ENCODE data around the gene RBM26.

Gene RBM26

GRCh38 chr13:79435561-79435990 is 29.5 kb upstream of the RBM26 start:
- peak; percentile 57 for DNase-seq (ENCODE audit: low read depth)
- H3K4me3 ChIP-seq (ENCODE audit: low read depth, low read length): no peak overlapping the region
- no peak for TF ChIP-seq CTCF (conservative IDR thresholded peaks at IDR 0.05; ENCODE audit: low read depth, low read length)

GRCh38 chr13:79434556-79434955 is 28.5 kb upstream of the RBM26 start:
- no peak for TF ChIP-seq CTCF (conservative IDR thresholded peaks at IDR 0.05; ENCODE audit: low read depth, low read length)
- H3K4me3 ChIP-seq (ENCODE audit: low read depth, low read length): no peak overlapping the region
- peak; percentile 22 for DNase-seq (ENCODE audit: low read depth)

- H3K4me3 ChIP-seq (ENCODE audit: low read depth, low read length): no peak overlapping the region
- no peak for TF ChIP-seq CTCF (conservative IDR thresholded peaks at IDR 0.05; ENCODE audit: low read depth, low read length)
- DNase-seq (ENCODE audit: low read depth): no peak
Measured at GRCh38 chr13:79432992-79433391, 26.9 kb upstream of the RBM26 start.

DNA sequence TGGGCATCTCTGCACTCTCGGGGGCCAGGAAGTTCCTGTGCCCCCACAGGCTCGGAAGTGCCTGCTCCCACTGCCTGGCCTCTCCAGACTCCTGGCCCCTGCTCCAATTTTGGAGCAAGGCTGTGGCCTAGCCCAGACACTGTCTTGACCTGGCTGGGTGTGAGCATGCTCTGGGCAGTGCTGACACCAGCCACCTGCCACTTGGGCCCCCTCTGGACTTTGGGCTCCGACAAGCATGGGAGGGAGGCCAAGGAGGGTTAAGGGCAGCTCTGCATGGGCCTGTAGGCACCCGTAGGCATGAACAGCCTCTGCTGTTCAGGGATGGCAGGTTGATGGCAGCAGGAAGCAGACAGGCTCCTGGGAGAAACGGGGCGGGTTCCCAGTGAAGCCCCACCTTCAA is 26.0 kb upstream of the RBM26 start:
- no peak for DNase-seq (ENCODE audit: low read depth)
- TF ChIP-seq CTCF (conservative IDR thresholded peaks at IDR 0.05; ENCODE audit: low read depth, low read length): no peak
- no peak overlapping the region for H3K4me3 ChIP-seq (ENCODE audit: low read depth, low read length)

DNA sequence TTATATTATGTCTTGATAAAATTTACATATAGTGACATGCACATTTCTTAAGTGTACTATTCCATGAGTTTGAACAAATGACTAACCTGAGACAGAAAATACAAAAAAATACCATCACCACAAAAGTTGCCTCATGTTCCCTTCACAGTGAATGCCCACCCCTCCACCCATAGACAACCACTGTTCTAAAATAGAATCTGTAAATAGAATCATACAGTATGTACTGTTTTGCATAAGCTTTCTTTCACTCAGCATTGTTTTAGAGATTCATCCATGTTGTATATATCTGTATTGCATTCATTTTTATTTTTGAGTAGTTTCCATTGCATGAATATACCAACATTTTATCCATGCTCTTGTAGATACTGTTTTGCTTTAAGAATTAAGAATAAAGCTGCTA is 23.3 kb upstream of the RBM26 start:
- no peak for TF ChIP-seq CTCF (conservative IDR thresholded peaks at IDR 0.05; ENCODE audit: low read depth, low read length)
- no peak overlapping the region for H3K4me3 ChIP-seq (ENCODE audit: low read depth, low read length)
- DNase-seq (ENCODE audit: low read depth): no peak

DNA sequence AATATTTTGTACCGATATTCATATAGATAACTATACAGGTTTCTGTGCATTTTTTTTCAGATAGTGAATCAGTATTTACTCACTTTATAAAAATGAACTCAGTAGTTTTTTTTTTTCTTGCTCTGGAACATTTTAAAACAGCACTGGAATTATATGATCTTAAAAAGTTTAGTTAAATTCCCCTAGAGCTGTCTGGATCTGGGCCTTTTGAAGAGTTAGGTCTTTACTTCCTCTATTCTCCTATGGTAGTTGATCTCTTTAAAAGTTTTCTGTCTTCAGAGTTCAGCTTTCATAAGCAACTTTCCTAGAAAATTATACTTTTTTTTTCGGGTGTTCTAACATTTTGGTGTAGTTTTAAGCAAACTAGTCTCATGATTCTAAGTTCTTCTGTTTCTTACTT is 21.8 kb upstream of the RBM26 start:
- H3K4me3 ChIP-seq (ENCODE audit: low read depth, low read length): no peak overlapping the region
- no peak for TF ChIP-seq CTCF (conservative IDR thresholded peaks at IDR 0.05; ENCODE audit: low read depth, low read length)
- DNase-seq (ENCODE audit: low read depth): no peak

DNA sequence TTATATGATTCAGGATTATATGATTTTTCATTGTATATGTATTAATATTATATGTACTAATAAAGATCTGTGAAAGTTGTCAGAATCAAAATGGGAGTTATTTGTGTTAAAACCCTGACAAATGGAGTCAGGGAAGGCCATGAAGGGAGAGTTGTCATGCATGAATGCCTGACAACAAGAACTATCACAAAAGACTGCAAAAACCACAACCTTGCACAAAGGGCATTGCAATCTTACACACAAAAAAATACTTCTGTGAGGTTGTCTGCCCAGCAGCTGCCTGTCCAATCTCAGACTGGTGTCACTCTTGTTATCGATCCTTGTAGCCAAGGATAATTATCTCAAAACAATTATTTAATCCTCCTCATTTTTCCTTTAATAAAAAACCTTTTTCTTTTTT is 21.2 kb upstream of the RBM26 start:
- H3K4me3 ChIP-seq (ENCODE audit: low read depth, low read length): no peak overlapping the region
- TF ChIP-seq CTCF (conservative IDR thresholded peaks at IDR 0.05; ENCODE audit: low read depth, low read length): no peak
- no peak for DNase-seq (ENCODE audit: low read depth)

Measured in choroid plexus epithelial cell (primary cell).